SK-N-SH (cell line): ENCODE data around the gene OR1N2. TPM values are rescaled to one million over a fixed set of nuclear protein-coding genes. Genes with fewer than 3 reads are reported as not detected.

Source experiments
- CTCF ChIA-PET: fragments of 300-600, 350-600 bp; formaldehyde crosslinking; extraction: SDS; loops from one replicate; lab custom pipeline; 2021; lab: Yijun Ruan, JAX
- POLR2A ChIA-PET: fragments of 350-600 bp; sonication (Branson Sonifier 250); formaldehyde crosslinking; extraction: SDS; loops from one replicate; lab custom pipeline; 2020; ENCODE audit warnings: antibody characterized with exemption, inconsistent platforms; lab: Yijun Ruan, JAX
- DNase-seq: peaks from one replicate; pipeline ENCODE4 v3.0.0; 2012
- H2AFZ ChIP-seq: fragments of 200-600 bp; sonication (generic); 2 replicates; pipeline ENCODE4 v1.8.1; 2016; ENCODE audit warnings: antibody characterized with exemption, mild to moderate bottlenecking, low read depth
- H3F3A ChIP-seq: fragments of 200-600 bp; sonication (generic); replicated peaks from 2 replicates; pipeline ENCODE3; 2016; ENCODE audit warnings: antibody characterized with exemption, mild to moderate bottlenecking; ENCODE audit not compliant: insufficient read depth
- H3K27ac ChIP-seq, 2 experiments: fragments of 200-500 bp in 1 of 2; fragments of 200-600 bp in 1 of 2; sonication (Bioruptor generic) in 1 of 2; sonication (generic), shearing (Covaris generic) in 1 of 2; 2 replicates each; pipeline versions ENCODE4 v1.5.1 to v1.6.1; 2014 to 2016; ENCODE audit warnings: low read depth in 2 of 2, inconsistent platforms in 1 of 2, low read length in 1 of 2, mild to moderate bottlenecking in 1 of 2, mixed read lengths in 1 of 2
- H3K27me3 ChIP-seq: fragments of 200-600 bp; sonication (generic), shearing (Covaris generic); 2 replicates; pipeline ENCODE4 v1.6.1; 2016; ENCODE audit warnings: mixed run types; ENCODE audit not compliant: insufficient read depth
- H3K36me3 ChIP-seq, 2 experiments: fragments of 200-500 bp in 1 of 2; fragments of 200-600 bp in 1 of 2; sonication (Bioruptor generic) in 1 of 2; sonication (generic) in 1 of 2; replicated peaks in 1 of 2; 2 replicates each; pipeline versions ENCODE3 to v1.5.1; 2014 to 2016; ENCODE audit warnings: low read length in 1 of 2, mild to moderate bottlenecking in 1 of 2; ENCODE audit not compliant: insufficient read depth in 2 of 2, control insufficient read depth in 1 of 2
- H3K4me1 ChIP-seq, 2 experiments: fragments of 200-500 bp in 1 of 2; fragments of 200-600 bp in 1 of 2; sonication (Bioruptor generic) in 1 of 2; sonication (generic), shearing (Covaris generic) in 1 of 2; 2 replicates each; pipeline versions ENCODE4 v1.5.1 to v1.6.1; 2014 to 2016; ENCODE audit warnings: low read depth in 1 of 2, low read length in 1 of 2, mixed run types in 1 of 2; ENCODE audit not compliant: insufficient read depth in 2 of 2, control insufficient read depth in 1 of 2
- H3K4me2 ChIP-seq: fragments of 200-600 bp; sonication (generic), shearing (Covaris generic); 2 replicates; pipeline ENCODE4 v1.6.1; 2017; ENCODE audit warnings: mixed run types
- H3K4me3 ChIP-seq, 2 experiments: fragments of 200-500 bp in 1 of 2; fragments of 200-600 bp in 1 of 2; sonication (Bioruptor generic) in 1 of 2; sonication (generic), shearing (Covaris generic) in 1 of 2; 2 replicates each; pipeline versions ENCODE4 v1.5.1 to v1.8.1; 2014 to 2016; ENCODE audit warnings: low read depth in 2 of 2, inconsistent platforms in 1 of 2, low read length in 1 of 2, mild to moderate bottlenecking in 1 of 2, mixed read lengths in 1 of 2, moderate library complexity in 1 of 2
- H3K79me2 ChIP-seq: fragments of 200-600 bp; sonication (generic); 2 replicates; pipeline ENCODE4 v1.8.1; 2017; ENCODE audit warnings: mild to moderate bottlenecking; ENCODE audit not compliant: insufficient read depth
- H3K9ac ChIP-seq: fragments of 200-600 bp; sonication (generic); 2 replicates; pipeline ENCODE4 v1.6.1; 2017; ENCODE audit warnings: mixed run types
- H3K9me2 ChIP-seq: fragments of 200-600 bp; sonication (generic); 2 replicates; pipeline ENCODE4 v1.6.1; 2017; ENCODE audit warnings: mixed run types
- H3K9me3 ChIP-seq: fragments of 200-600 bp; sonication (generic); 2 replicates; pipeline ENCODE4 v1.6.1; 2017; ENCODE audit warnings: mixed run types, mild to moderate bottlenecking, moderate library complexity
- H4K20me1 ChIP-seq: fragments of 200-600 bp; sonication (generic); 2 replicates; pipeline ENCODE4 v1.6.1; 2017; ENCODE audit warnings: mild to moderate bottlenecking, mixed run types; ENCODE audit not compliant: insufficient read depth
- ELF1 ChIP-seq: IDR thresholded peaks from 2 replicates; pipeline ENCODE4 v1.4.0; 2012
- EP300 ChIP-seq, 2 experiments: IDR thresholded peaks; 2 replicates each; pipeline versions ENCODE4 v1.4.0 to v1.6.1; 2012; ENCODE audit warnings: borderline replicate concordance in 1 of 2, low read depth in 1 of 2, low read length in 1 of 2
- EZH2phosphoT487 ChIP-seq: fragments of 200-600 bp; sonication (generic); IDR thresholded peaks from 2 replicates; pipeline ENCODE4 v1.6.1; 2017; ENCODE audit warnings: low read depth, mixed run types, mild to moderate bottlenecking, antibody characterized with exemption, moderate library complexity, borderline replicate concordance
- FOSL2 ChIP-seq: IDR thresholded peaks from 2 replicates; pipeline ENCODE4 v1.4.0; 2012; ENCODE audit warnings: low read depth, mild to moderate bottlenecking, moderate library complexity, borderline replicate concordance
- FOXJ3 ChIP-seq: sonication (generic); formaldehyde crosslinking; IDR thresholded peaks from 2 replicates; pipeline ENCODE4 v1.5.1; 2020; ENCODE audit warnings: mild to moderate bottlenecking, missing genetic modification reagents
- FOXM1 ChIP-seq: IDR thresholded peaks from 2 replicates; pipeline ENCODE4 v1.4.0; 2012; ENCODE audit warnings: low read depth, mild to moderate bottlenecking
- JUND ChIP-seq: IDR thresholded peaks from 2 replicates; pipeline ENCODE4 v1.4.0; 2012
- MEF2A ChIP-seq: IDR thresholded peaks from 2 replicates; pipeline ENCODE4 v1.4.0; 2012; ENCODE audit warnings: low read depth, borderline replicate concordance
- MXI1 ChIP-seq: IDR thresholded peaks from 2 replicates; pipeline ENCODE4 v1.6.1; 2012; ENCODE audit warnings: mild to moderate bottlenecking, low read depth, low read length, improper control_type of control experiment
- NFIC ChIP-seq: IDR thresholded peaks from 2 replicates; pipeline ENCODE4 v1.4.0; 2012; ENCODE audit warnings: borderline replicate concordance
- PBX3 ChIP-seq: IDR thresholded peaks from 2 replicates; pipeline ENCODE4; 2012
- POLR2AphosphoS5 ChIP-seq: IDR thresholded peaks from 2 replicates; pipeline ENCODE4 v1.6.1; 2012; ENCODE audit warnings: low read depth, low read length
- RAD21 ChIP-seq: IDR thresholded peaks from 2 replicates; pipeline ENCODE4 v1.6.1; 2012; ENCODE audit warnings: mild to moderate bottlenecking, low read length
- RFX5 ChIP-seq: IDR thresholded peaks from 2 replicates; pipeline ENCODE4 v1.6.1; 2012; ENCODE audit warnings: mild to moderate bottlenecking, improper control_type of control experiment, low read length
- SIN3A ChIP-seq: IDR thresholded peaks from 2 replicates; pipeline ENCODE4 v1.6.1; 2012; ENCODE audit warnings: low read depth, mild to moderate bottlenecking, low read length, moderate library complexity, borderline replicate concordance
- SMC3 ChIP-seq: IDR thresholded peaks from 2 replicates; pipeline ENCODE4 v1.6.1; 2012; ENCODE audit warnings: low read depth, low read length, improper control_type of control experiment
- TCF12 ChIP-seq: IDR thresholded peaks from 2 replicates; pipeline ENCODE4 v1.4.0; 2012
- USF2 ChIP-seq: fragments of 150-350 bp; IDR thresholded peaks from 2 replicates; pipeline ENCODE4 v1.6.1; 2017; ENCODE audit warnings: antibody characterized with exemption, low read length, low read depth, borderline replicate concordance
- YY1 ChIP-seq: IDR thresholded peaks from 2 replicates; pipeline ENCODE4 v1.4.0; 2012; ENCODE audit warnings: low read depth, mild to moderate bottlenecking
- ZBTB33 ChIP-seq: IDR thresholded peaks from 2 replicates; pipeline ENCODE4 v1.4.0; 2012; ENCODE audit warnings: low read depth, borderline replicate concordance
- WGBS: methylation state at CpG from one replicate; pipeline ENCODE4 v1.1.6; 2017; ENCODE audit warnings: low lambda C conversion rate; 5-methylcytosine and 5-hydroxymethylcytosine counted together
- polyA plus RNA-seq, 3 experiments: library from polyadenylated mRNA; depleted of rRNA; stranded (reverse); fragments of >200 nt; gene quantifications; 2 replicates each; pipeline ENCODE4 v1.2.3, GENCODE V29; 2012
- TF ChIP-seq, protein P1 (sequence below): IDR thresholded peaks from 2 replicates; pipeline ENCODE4 v1.4.0; 2012; ENCODE audit warnings: low read depth, borderline replicate concordance
- TF ChIP-seq, protein P2 (sequence below): IDR thresholded peaks from 2 replicates; pipeline ENCODE4 v1.6.1; 2012; ENCODE audit warnings: mild to moderate bottlenecking, low read depth, low read length, moderate library complexity

Gene OR1N2
- polyA plus RNA-seq, 1 of the 3 experiments (the other 2 are of a cell fraction): not detected

DNA sequence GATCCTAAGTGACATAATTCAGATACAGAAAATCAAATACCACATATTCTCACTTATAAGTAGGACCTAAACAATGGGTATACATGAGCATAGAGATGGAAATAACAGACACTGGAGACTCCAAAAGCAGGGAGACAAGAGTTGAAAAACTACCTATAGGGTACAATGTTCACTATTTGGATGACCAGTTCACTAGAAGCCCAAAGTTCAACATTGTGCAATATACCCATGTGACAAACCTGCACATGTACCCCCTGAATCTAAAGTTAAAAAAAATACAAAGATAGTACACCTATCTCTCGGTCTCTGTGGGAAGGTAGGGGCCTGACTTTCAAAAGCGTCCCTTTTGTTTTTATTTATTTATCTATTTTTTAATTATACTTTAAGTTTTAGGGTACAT, 14.2 kb upstream of the OR1N2 start:
- no peak overlapping the region for H3K4me2 ChIP-seq
- H3F3A ChIP-seq: no peaks in the 10 kb centered on the region
- H4K20me1 ChIP-seq: no peaks in the 10 kb centered on the region
- H3K27me3 ChIP-seq: peaks cover 10% of the 10 kb centered on the region; the same call in 1 of the 2 replicates
- no peaks in the 10 kb centered on the region for H3K9me2 ChIP-seq
- H3K9me3 ChIP-seq: no peaks in the 10 kb centered on the region
- CTCF ChIA-PET: no interaction called here
- WGBS: 7% methylated on average over 2 of the region's 2 CpGs
- H3K27ac ChIP-seq: no peak overlapping the region
- H3K79me2 ChIP-seq: no peaks in the 10 kb centered on the region
- no peak overlapping the region for H3K9ac ChIP-seq
- no peak overlapping the region for H3K4me3 ChIP-seq
- H3K4me1 ChIP-seq: no peaks in the 10 kb centered on the region
- no peak overlapping the region for H2AFZ ChIP-seq
- POLR2A ChIA-PET: no interaction called here
- no peak for DNase-seq
- H3K36me3 ChIP-seq: no peaks in the 10 kb centered on the region
- TF ChIP-seq FOSL2: no peak
- TF ChIP-seq YY1: no peak
- TF ChIP-seq POLR2AphosphoS5: no peak
- no peak for TF ChIP-seq USF2
- no peak for TF ChIP-seq ELF1
- TF ChIP-seq MXI1: no peak
- no peak for TF ChIP-seq EP300 (IDR thresholded peaks at IDR 0.05; ENCODE audit: borderline replicate concordance in 1 of 2, low read depth in 1 of 2, low read length in 1 of 2)
- TF ChIP-seq RFX5: no peak
- no peak for TF ChIP-seq MEF2A
- no peak for TF ChIP-seq EZH2phosphoT487
- TF ChIP-seq SIN3A: no peak
- TF ChIP-seq, protein P1, sequence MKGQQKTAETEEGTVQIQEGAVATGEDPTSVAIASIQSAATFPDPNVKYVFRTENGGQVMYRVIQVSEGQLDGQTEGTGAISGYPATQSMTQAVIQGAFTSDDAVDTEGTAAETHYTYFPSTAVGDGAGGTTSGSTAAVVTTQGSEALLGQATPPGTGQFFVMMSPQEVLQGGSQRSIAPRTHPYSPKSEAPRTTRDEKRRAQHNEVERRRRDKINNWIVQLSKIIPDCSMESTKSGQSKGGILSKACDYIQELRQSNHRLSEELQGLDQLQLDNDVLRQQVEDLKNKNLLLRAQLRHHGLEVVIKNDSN: no peak
- TF ChIP-seq RAD21: no peak
- TF ChIP-seq FOXM1: no peak
- no peak for TF ChIP-seq JUND
- no peak for TF ChIP-seq NFIC
- TF ChIP-seq FOXJ3 (CRISPR knock-in tag): no peak
- no peak for TF ChIP-seq PBX3

GRCh38 chr9:122546196-122546595, 6.7 kb upstream of the OR1N2 start:
- H3K27me3 ChIP-seq: no peaks in the 10 kb centered on the region
- WGBS: 6% methylated on average over 8 of the region's 8 CpGs
- H3K79me2 ChIP-seq: no peaks in the 10 kb centered on the region
- H3K4me1 ChIP-seq: no peaks in the 10 kb centered on the region
- H3K9me2 ChIP-seq: no peaks in the 10 kb centered on the region
- ChIA-PET POLR2A (no interaction called here), CTCF (no interaction called here)
- H3K4me2 ChIP-seq: peak overlapping the region; percentile 57; the same call in 1 of the 2 replicates
- no peak overlapping the region for H3K9ac ChIP-seq
- H3K27ac ChIP-seq: no peak overlapping the region
- DNase-seq: no peak
- H4K20me1 ChIP-seq: no peaks in the 10 kb centered on the region
- H3F3A ChIP-seq: no peaks in the 10 kb centered on the region
- no peaks in the 10 kb centered on the region for H3K36me3 ChIP-seq
- H3K9me3 ChIP-seq: no peaks in the 10 kb centered on the region
- H3K4me3 ChIP-seq: peak overlapping the region; percentile 35 to 61
- peak overlapping the region; percentile 83; the same call in 1 of the 2 replicates for H2AFZ ChIP-seq
- TF ChIP-seq TCF12 (no peak), ELF1 (no peak), FOSL2 (no peak), ZBTB33 (no peak), FOXM1 (no peak), FOXJ3 (CRISPR knock-in tag) (no peak), RFX5 (peak; percentile 78; the same call in 1 of the 2 replicates), SMC3 (no peak)
- TF ChIP-seq, protein P2, sequence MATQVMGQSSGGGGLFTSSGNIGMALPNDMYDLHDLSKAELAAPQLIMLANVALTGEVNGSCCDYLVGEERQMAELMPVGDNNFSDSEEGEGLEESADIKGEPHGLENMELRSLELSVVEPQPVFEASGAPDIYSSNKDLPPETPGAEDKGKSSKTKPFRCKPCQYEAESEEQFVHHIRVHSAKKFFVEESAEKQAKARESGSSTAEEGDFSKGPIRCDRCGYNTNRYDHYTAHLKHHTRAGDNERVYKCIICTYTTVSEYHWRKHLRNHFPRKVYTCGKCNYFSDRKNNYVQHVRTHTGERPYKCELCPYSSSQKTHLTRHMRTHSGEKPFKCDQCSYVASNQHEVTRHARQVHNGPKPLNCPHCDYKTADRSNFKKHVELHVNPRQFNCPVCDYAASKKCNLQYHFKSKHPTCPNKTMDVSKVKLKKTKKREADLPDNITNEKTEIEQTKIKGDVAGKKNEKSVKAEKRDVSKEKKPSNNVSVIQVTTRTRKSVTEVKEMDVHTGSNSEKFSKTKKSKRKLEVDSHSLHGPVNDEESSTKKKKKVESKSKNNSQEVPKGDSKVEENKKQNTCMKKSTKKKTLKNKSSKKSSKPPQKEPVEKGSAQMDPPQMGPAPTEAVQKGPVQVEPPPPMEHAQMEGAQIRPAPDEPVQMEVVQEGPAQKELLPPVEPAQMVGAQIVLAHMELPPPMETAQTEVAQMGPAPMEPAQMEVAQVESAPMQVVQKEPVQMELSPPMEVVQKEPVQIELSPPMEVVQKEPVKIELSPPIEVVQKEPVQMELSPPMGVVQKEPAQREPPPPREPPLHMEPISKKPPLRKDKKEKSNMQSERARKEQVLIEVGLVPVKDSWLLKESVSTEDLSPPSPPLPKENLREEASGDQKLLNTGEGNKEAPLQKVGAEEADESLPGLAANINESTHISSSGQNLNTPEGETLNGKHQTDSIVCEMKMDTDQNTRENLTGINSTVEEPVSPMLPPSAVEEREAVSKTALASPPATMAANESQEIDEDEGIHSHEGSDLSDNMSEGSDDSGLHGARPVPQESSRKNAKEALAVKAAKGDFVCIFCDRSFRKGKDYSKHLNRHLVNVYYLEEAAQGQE: peak; percentile 38; the same call in 1 of the 2 replicates
